AG09319 (cell line): Measurements from ENCODE around the gene SLU7.
A peak's percentile ranks its signal among the peaks of the same experiment; 100 is the strongest.

Experiments
- DNase-seq: peaks from one replicate; pipeline ENCODE4 v3.0.0-alpha.2; 2010; ENCODE audit warnings: low read depth; ENCODE audit errors: extremely low read depth
- TF ChIP-seq, protein P1 (sequence below): IDR thresholded peaks from 2 replicates; pipeline ENCODE4 v1.5.1; 2011; ENCODE audit warnings: low read depth, mild to moderate bottlenecking, inconsistent platforms, low read length, moderate library complexity

Gene SLU7

DNA sequence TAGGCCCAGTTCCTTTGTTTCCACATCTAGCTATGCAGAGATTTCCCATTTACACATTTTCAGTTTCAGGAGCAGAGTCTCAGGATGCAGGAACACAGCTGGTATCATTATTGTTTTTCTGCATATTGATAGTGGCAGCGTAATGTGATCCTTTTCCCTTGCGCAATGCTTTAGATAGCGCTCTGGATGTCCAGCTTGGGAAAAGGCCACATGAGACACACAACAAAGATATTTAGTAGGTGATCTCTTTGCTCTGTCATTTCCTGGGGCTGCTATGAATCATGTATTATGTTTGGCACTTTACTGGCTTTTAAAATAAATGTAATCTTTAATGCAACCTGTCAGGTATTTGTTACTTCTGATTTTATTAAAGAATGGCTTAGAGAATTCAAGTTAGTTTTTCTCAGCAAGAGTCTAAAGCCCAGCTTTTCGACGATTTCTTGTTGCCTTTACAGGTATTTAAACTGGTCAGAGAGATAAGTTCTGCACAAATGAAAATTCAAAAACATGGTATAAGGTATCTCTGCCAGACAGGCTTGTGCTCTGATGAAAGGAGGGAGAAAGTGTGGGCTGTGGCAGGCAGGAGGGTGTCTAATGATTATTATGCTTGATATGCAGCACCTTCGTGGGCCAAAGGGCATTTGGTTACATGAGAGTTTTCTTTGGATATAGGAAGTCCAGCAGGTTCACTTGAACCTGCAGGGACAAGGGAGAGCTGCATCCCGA lies 45.0 kb upstream of the SLU7 start:
- DNase-seq = peak; percentile 59
- TF ChIP-seq, protein P1, sequence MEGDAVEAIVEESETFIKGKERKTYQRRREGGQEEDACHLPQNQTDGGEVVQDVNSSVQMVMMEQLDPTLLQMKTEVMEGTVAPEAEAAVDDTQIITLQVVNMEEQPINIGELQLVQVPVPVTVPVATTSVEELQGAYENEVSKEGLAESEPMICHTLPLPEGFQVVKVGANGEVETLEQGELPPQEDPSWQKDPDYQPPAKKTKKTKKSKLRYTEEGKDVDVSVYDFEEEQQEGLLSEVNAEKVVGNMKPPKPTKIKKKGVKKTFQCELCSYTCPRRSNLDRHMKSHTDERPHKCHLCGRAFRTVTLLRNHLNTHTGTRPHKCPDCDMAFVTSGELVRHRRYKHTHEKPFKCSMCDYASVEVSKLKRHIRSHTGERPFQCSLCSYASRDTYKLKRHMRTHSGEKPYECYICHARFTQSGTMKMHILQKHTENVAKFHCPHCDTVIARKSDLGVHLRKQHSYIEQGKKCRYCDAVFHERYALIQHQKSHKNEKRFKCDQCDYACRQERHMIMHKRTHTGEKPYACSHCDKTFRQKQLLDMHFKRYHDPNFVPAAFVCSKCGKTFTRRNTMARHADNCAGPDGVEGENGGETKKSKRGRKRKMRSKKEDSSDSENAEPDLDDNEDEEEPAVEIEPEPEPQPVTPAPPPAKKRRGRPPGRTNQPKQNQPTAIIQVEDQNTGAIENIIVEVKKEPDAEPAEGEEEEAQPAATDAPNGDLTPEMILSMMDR = no peak

- TF ChIP-seq, protein P1 = no peak
- no peak for DNase-seq
Observed at GRCh38 chr5:160463227-160463626, 44.3 kb upstream of the SLU7 start.

DNA sequence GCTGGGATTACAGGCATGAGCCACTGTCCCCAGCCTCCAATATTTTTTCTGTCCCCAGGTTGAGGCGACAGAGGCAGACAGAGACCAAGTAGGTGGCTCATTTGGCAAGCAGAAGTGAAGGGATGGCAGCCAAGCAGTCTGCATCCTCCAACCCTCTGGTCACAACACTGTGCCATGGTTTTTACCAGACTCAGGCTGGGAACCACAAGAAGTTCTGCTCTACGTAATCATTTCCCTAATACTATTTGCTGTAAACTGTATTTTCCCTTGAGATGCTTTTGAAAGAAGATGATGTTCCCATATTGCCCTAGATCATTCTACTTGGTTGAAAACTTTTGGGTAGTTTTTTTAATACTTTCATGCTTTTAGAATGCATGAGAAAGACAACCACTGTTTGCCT lies 43.3 kb upstream of the SLU7 start:
- no peak for DNase-seq
- TF ChIP-seq, protein P1 = no peak

GRCh38 chr5:160461378-160461777 lies 42.5 kb upstream of the SLU7 start:
- TF ChIP-seq, protein P1 = no peak
- DNase-seq = no peak

DNA sequence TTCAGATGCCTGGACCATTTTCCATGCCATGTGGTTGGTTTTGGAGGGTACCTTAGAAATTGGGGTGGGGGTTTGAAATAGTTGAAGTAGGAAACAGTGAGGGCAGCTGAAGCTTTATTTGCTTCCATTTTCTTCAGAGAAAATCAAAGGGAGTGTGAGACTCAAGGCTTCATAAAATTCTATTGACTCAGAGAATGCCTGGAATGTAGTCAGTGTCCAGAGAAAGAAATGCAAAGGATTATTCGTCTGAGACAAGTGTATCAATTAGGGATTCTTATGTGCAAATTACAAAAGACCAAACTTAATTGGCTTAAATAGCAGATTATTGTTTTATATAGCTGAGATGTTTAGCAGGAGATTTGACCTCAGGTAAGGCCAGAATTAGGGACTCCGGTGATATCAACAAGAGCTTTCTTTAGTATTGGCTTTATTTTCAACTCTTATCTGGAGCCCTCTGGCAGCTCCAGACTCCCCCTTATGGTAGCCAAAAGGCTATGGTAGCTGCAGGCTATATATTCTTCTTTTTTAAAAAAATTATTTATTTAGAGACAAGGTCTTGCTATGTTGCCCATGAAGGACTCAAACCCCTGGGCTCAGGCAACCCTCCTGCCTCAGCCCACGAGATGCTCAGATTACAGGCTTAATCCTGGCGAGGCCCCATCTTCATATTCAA lies 41.6 kb upstream of the SLU7 start:
- no peak for DNase-seq
- TF ChIP-seq, protein P1 = peak; percentile 12

- TF ChIP-seq, protein P1 = no peak
- DNase-seq = no peak
Observed at GRCh38 chr5:160458806-160459800, 40.2 kb upstream of the SLU7 start.
